Measurements from ENCODE around the gene CCL28. TPM values are rescaled to one million over a fixed set of nuclear protein-coding genes. Genes with fewer than 3 reads are reported as not detected.
"Not testable (repeated sequence)": the region's sequence is repeated elsewhere in the genome, so short reads cannot be mapped to it uniquely, and the experiment has no call there.

Gene CCL28, protein sequence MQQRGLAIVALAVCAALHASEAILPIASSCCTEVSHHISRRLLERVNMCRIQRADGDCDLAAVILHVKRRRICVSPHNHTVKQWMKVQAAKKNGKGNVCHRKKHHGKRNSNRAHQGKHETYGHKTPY
- total RNA-seq (2022) = 1.6 and 2.2 TPM in 2 replicates
- Bru-seq, nascent RNA = percentile 30 among the genes with signal in this experiment
- BruChase-seq, experiment 1, labeled RNA remaining after a 6-hour chase = percentile 35 among the genes with signal in this experiment
- BruChase-seq, experiment 2, labeled RNA remaining after a 2-hour chase = percentile 31 among the genes with signal in this experiment
- long read RNA-seq = 0 reads

DNA sequence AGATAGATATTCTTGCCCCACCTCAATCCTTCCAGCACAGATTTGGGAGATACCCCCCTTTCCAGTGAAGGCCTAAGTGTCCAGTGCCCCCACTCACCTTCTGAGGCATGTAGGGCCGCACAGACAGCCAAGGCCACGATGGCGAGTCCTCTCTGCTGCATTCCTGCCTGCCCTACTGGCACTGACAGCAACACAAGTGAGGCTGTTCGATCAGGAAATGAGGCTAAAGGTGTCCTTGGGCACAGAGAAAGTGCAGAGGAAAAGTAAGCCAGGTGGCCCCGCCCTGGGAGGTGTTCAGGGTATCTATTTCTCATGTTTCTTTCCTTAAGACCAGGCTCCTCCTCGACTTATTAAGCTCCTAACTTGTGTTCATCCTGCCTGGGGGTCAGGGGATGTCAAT lies at the start of gene CCL28:
TSS of gene CCL28 (minus strand) at position 236 of the 400 bp plus-strand sequence. CDS start at position 161, 75 bp downstream.
- ChIA-PET POLR2A (interaction anchor here (0.7 to 2.7 kb wide), 7 partner anchors 9 to 72 kb away, joined by 3 to 17 read pairs (median 6); partner anchors contain the start of gene TMEM267), CTCF (interaction anchor here (0.6 to 2.9 kb wide), 11 partner anchors 9 to 920 kb away, joined by 3 to 22 read pairs (median 4); partner anchors contain the start of gene TMEM267)
- DNase-seq (ENCODE audit: unreplicated experiment) = no peak
- no peaks in the 10 kb centered on the region for H3K9me3 Mint-ChIP-seq (ENCODE audit: unreplicated experiment)
- intact Hi-C loops (cut with micrococcal nuclease) = no loop called here
- no peak within 1 kb of the TSS for H3K27ac Mint-ChIP-seq (ENCODE audit: low read depth, unreplicated experiment)
- H3K27me3 Mint-ChIP-seq (ENCODE audit: insufficient read depth, unreplicated experiment) = no peaks in the 10 kb centered on the region
- H3K36me3 Mint-ChIP-seq (ENCODE audit: insufficient read depth, unreplicated experiment) = no peaks in the 10 kb centered on the region
- BruUV-seq (replicated peaks) = no TSS peak
- TF ChIP-seq CTCF (IDR thresholded peaks at IDR 0.05; ENCODE audit: unreplicated experiment) = no peak
- no peak within 1 kb of the TSS for H3K4me3 Mint-ChIP-seq (ENCODE audit: unreplicated experiment)
- peaks cover 6% of the 10 kb centered on the region for H3K4me1 Mint-ChIP-seq (ENCODE audit: insufficient read depth, unreplicated experiment)

DNA sequence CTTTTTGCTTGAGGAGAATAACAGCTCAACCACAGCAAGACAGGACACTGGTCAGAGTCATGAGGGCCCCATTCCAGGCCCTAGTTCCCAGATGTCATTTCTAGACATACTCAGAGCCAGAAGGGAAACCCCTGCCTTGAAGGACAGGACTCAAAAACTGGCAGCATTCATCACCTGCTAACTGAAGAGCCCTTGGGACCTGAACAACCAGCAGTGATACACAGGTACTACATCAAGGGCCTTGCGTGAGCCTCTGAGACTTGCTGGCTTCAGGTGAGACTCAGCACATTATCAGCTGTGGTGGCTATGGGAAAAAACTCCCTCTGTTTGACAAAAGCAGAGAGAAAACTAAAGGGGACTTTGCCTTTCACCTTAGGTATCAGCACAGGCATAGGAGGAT lies 48.9 kb upstream of the CCL28 start:
- no peak for TF ChIP-seq CTCF (IDR thresholded peaks at IDR 0.05; ENCODE audit: unreplicated experiment)
- peaks cover 37% of the 10 kb centered on the region for H3K36me3 Mint-ChIP-seq (ENCODE audit: insufficient read depth, unreplicated experiment)
- H3K27me3 Mint-ChIP-seq (ENCODE audit: insufficient read depth, unreplicated experiment) = no peaks in the 10 kb centered on the region
- intact Hi-C loops (cut with micrococcal nuclease) = no loop called here
- no peak for DNase-seq (ENCODE audit: unreplicated experiment)
- H3K4me3 Mint-ChIP-seq (ENCODE audit: unreplicated experiment) = no peak overlapping the region
- H3K27ac Mint-ChIP-seq (ENCODE audit: low read depth, unreplicated experiment) = no peak overlapping the region
- H3K4me1 Mint-ChIP-seq (ENCODE audit: insufficient read depth, unreplicated experiment) = no peaks in the 10 kb centered on the region
- CTCF ChIA-PET = no interaction called here
- no TSS peak for BruUV-seq (replicated peaks)
- peaks cover 8% of the 10 kb centered on the region for H3K9me3 Mint-ChIP-seq (ENCODE audit: unreplicated experiment)
- POLR2A ChIA-PET = no interaction called here

GRCh38 chr5:43456556-43456955 lies 44.4 kb upstream of the CCL28 start:
- no peak for DNase-seq (ENCODE audit: unreplicated experiment)
- H3K4me3 Mint-ChIP-seq (ENCODE audit: unreplicated experiment) = no peak overlapping the region
- no peaks in the 10 kb centered on the region for H3K27me3 Mint-ChIP-seq (ENCODE audit: insufficient read depth, unreplicated experiment)
- intact Hi-C loops (cut with micrococcal nuclease) = no loop called here
- H3K9me3 Mint-ChIP-seq (ENCODE audit: unreplicated experiment) = no peaks in the 10 kb centered on the region
- ChIA-PET POLR2A (interaction anchor here (0.6 kb wide), 2 partner anchors 10 to 43 kb away, joined by 3 read pairs; no protein-coding TSS in a partner anchor), CTCF (interaction anchor here (1.5 kb wide), 1 partner anchor 28 kb away, joined by 5 read pairs; the partner anchor contains the start of gene TMEM267)
- no peak for TF ChIP-seq CTCF (IDR thresholded peaks at IDR 0.05; ENCODE audit: unreplicated experiment)
- no peaks in the 10 kb centered on the region for H3K4me1 Mint-ChIP-seq (ENCODE audit: insufficient read depth, unreplicated experiment)
- H3K27ac Mint-ChIP-seq (ENCODE audit: low read depth, unreplicated experiment) = no peak overlapping the region
- no TSS peak for BruUV-seq (replicated peaks)
- H3K36me3 Mint-ChIP-seq (ENCODE audit: insufficient read depth, unreplicated experiment) = peaks cover 57% of the 10 kb centered on the region

DNA sequence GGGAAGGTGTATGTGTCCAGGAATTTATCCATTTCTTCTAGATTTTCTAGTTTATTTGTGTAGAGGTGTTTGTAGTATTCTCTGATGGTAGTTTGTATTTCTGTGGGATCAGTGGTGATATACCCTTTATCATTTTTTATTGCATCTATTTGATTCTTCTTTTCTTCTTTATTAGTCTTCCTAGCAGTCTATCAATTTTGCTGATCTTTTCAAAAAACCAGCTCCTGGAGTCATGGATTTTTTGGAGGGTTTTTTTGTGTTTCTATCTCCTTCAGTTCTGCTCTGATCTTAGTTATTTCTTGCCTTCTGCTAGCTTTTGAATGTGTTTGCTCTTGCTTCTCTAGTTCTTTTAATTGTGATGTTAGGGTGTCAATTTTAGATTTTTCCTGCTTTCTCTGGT lies 29.4 kb upstream of the CCL28 start:
- BruUV-seq (replicated peaks); H3K27me3 Mint-ChIP-seq (ENCODE audit: insufficient read depth, unreplicated experiment); H3K27ac Mint-ChIP-seq (ENCODE audit: low read depth, unreplicated experiment); DNase-seq (ENCODE audit: unreplicated experiment); intact Hi-C loops (cut with micrococcal nuclease); H3K4me3 Mint-ChIP-seq (ENCODE audit: unreplicated experiment); POLR2A ChIA-PET; CTCF ChIA-PET; H3K4me1 Mint-ChIP-seq (ENCODE audit: insufficient read depth, unreplicated experiment): not testable (repeated sequence)
- Mint-ChIP-seq H3K36me3 (ENCODE audit: insufficient read depth, unreplicated experiment) (peaks cover 25% of the 10 kb centered on the region), H3K9me3 (ENCODE audit: unreplicated experiment) (peaks cover 19% of the 10 kb centered on the region)
